ENCODE measurements around the gene TM4SF18.
"Not testable (repeated sequence)": the region's sequence is repeated elsewhere in the genome, so short reads cannot be mapped to it uniquely, and the experiment has no call there.

Gene TM4SF18

GRCh38 chr3:149339931-149340309 lies 6.5 kb upstream of the TM4SF18 start:
- Histone ChIP-seq H3K4me3 (no peak overlapping the region), H3K36me3 (ENCODE audit: insufficient read depth, low read length) (no peaks in the 10 kb centered on the region), H3K9ac (ENCODE audit: insufficient read length) (no peak overlapping the region), H3K9me3 (ENCODE audit: low read depth, low read length) (no peaks in the 10 kb centered on the region), H3K27ac (no peak overlapping the region)
- TF ChIP-seq POLR2AphosphoS5 (IDR thresholded peaks at IDR 0.05; ENCODE audit: borderline replicate concordance, low read depth, low read length) = no peak
- TF ChIP-seq FOXP2 (optimal IDR thresholded peaks at IDR 0.05; ENCODE audit: control extremely low read depth, extremely low read length, insufficient read depth) = no peak
- TF ChIP-seq EZH2 (IDR thresholded peaks at IDR 0.05) = no peak
- no peak for DNase-seq (ENCODE audit: low read depth, low spot score)

- DNase-seq (ENCODE audit: low read depth, low spot score); H3K9me3 ChIP-seq (ENCODE audit: low read depth, low read length); H3K4me3 ChIP-seq; H3K27ac ChIP-seq; H3K36me3 ChIP-seq (ENCODE audit: insufficient read depth, low read length); H3K9ac ChIP-seq (ENCODE audit: insufficient read length): not testable (repeated sequence)
Observed at GRCh38 chr3:149337486-149337885, 4.0 kb upstream of the TM4SF18 start.

DNA sequence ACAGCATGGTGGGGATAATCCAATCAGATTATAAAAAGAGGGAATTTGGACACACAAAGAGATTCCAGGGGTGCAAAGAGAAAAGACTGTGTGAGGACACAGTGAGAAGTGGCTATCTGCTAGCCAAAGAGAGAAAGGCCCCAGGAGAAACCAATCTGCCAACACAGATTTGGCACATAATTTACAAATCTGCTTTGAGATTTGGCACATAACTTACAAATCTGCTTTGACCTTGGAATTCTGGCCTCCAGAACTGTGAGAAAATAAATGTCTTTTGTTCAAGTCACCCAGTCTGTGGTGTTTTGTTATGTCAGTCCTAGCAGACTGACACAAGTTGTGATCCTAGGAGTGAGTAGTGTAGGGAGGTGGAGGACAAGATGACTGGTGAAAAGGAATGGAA lies 3.5 kb upstream of the TM4SF18 start:
- H3K9ac ChIP-seq (ENCODE audit: insufficient read length) = no peak overlapping the region
- TF ChIP-seq POLR2AphosphoS5 (IDR thresholded peaks at IDR 0.05; ENCODE audit: borderline replicate concordance, low read depth, low read length) (no peak), EZH2 (IDR thresholded peaks at IDR 0.05) (no peak), FOXP2 (optimal IDR thresholded peaks at IDR 0.05; ENCODE audit: control extremely low read depth, extremely low read length, insufficient read depth) (no peak)
- no peak overlapping the region for H3K27ac ChIP-seq
- H3K9me3 ChIP-seq (ENCODE audit: low read depth, low read length) = no peaks in the 10 kb centered on the region
- H3K36me3 ChIP-seq (ENCODE audit: insufficient read depth, low read length) = no peaks in the 10 kb centered on the region
- no peak overlapping the region for H3K4me3 ChIP-seq
- no peak for DNase-seq (ENCODE audit: low read depth, low spot score)

DNA sequence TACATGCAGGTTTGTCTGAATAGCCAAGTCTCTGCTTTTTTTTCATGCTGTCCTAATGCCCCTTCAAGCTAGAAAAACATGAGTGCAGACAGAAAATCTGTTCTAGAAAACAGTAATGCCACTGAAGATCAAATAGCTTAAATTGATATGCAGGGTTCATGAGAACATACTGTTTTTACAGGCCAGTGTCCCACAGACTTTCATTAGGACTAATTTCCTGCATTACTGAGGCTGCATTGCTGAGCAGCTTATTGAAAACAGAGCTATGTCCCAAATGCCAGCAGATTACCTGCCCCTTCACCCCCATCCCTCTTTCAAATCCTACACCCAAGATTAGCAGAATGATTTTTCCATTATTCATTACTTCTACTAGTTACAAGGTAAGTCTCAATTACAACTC lies 665 bp downstream of the TM4SF18 start:
- no peak for TF ChIP-seq EZH2 (IDR thresholded peaks at IDR 0.05)
- no peak for TF ChIP-seq FOXP2 (optimal IDR thresholded peaks at IDR 0.05; ENCODE audit: control extremely low read depth, extremely low read length, insufficient read depth)
- TF ChIP-seq POLR2AphosphoS5 (IDR thresholded peaks at IDR 0.05; ENCODE audit: borderline replicate concordance, low read depth, low read length) = no peak
- no peaks in the 10 kb centered on the region for H3K9me3 ChIP-seq (ENCODE audit: low read depth, low read length)
- no peak overlapping the region for H3K4me3 ChIP-seq
- no peak for DNase-seq (ENCODE audit: low read depth, low spot score)
- H3K27ac ChIP-seq = no peak overlapping the region
- H3K36me3 ChIP-seq (ENCODE audit: insufficient read depth, low read length) = no peaks in the 10 kb centered on the region
- no peak overlapping the region for H3K9ac ChIP-seq (ENCODE audit: insufficient read length)

- H3K9me3 ChIP-seq (ENCODE audit: low read depth, low read length) = no peaks in the 10 kb centered on the region
- H3K27ac ChIP-seq = no peak overlapping the region
- TF ChIP-seq POLR2AphosphoS5 (IDR thresholded peaks at IDR 0.05; ENCODE audit: borderline replicate concordance, low read depth, low read length) = no peak
- TF ChIP-seq FOXP2 (optimal IDR thresholded peaks at IDR 0.05; ENCODE audit: control extremely low read depth, extremely low read length, insufficient read depth) = no peak
- TF ChIP-seq EZH2 (IDR thresholded peaks at IDR 0.05) = no peak
- no peaks in the 10 kb centered on the region for H3K36me3 ChIP-seq (ENCODE audit: insufficient read depth, low read length)
- DNase-seq (ENCODE audit: low read depth, low spot score) = no peak
- no peak overlapping the region for H3K9ac ChIP-seq (ENCODE audit: insufficient read length)
- H3K4me3 ChIP-seq = no peak overlapping the region
Observed at GRCh38 chr3:149332227-149332765, 1.1 kb downstream of the TM4SF18 start.

DNA sequence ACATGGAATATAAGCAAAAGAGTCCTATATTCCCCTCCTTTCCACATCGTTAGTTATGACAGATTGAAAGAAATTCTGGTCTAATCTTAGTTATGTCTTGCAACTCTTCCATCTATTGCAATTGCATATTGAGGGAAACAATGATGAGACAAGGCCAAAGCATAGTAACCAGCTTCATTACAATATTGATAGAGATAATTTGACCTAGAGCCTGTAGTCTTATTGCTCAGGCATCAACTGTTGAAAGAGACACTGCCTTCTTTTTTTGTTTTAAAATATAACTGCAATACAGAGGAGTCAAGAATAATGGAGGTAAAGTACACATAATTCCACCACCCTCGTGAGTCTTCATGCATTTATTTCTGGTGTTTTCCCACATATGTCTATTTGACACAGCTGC lies 2.0 kb downstream of the TM4SF18 start:
- DNase-seq (ENCODE audit: low read depth, low spot score) = no peak
- Histone ChIP-seq H3K9ac (ENCODE audit: insufficient read length) (no peak overlapping the region), H3K36me3 (ENCODE audit: insufficient read depth, low read length) (no peaks in the 10 kb centered on the region), H3K27ac (no peak overlapping the region), H3K4me3 (no peak overlapping the region), H3K9me3 (ENCODE audit: low read depth, low read length) (no peaks in the 10 kb centered on the region)
- TF ChIP-seq POLR2AphosphoS5 (IDR thresholded peaks at IDR 0.05; ENCODE audit: borderline replicate concordance, low read depth, low read length) (no peak), EZH2 (IDR thresholded peaks at IDR 0.05) (no peak), FOXP2 (optimal IDR thresholded peaks at IDR 0.05; ENCODE audit: control extremely low read depth, extremely low read length, insufficient read depth) (no peak)

- Histone ChIP-seq H3K9ac (ENCODE audit: insufficient read length) (no peak overlapping the region), H3K9me3 (ENCODE audit: low read depth, low read length) (no peaks in the 10 kb centered on the region), H3K27ac (no peak overlapping the region), H3K4me3 (no peak overlapping the region), H3K36me3 (ENCODE audit: insufficient read depth, low read length) (no peaks in the 10 kb centered on the region)
- TF ChIP-seq POLR2AphosphoS5 (IDR thresholded peaks at IDR 0.05; ENCODE audit: borderline replicate concordance, low read depth, low read length) (no peak), EZH2 (IDR thresholded peaks at IDR 0.05) (no peak), FOXP2 (optimal IDR thresholded peaks at IDR 0.05; ENCODE audit: control extremely low read depth, extremely low read length, insufficient read depth) (no peak)
- DNase-seq (ENCODE audit: low read depth, low spot score) = no peak
Observed at GRCh38 chr3:149330609-149331331, 2.7 kb downstream of the TM4SF18 start.

- H3K9me3 ChIP-seq (ENCODE audit: low read depth, low read length) = no peaks in the 10 kb centered on the region
- no peak for TF ChIP-seq EZH2 (IDR thresholded peaks at IDR 0.05)
- TF ChIP-seq POLR2AphosphoS5 (IDR thresholded peaks at IDR 0.05; ENCODE audit: borderline replicate concordance, low read depth, low read length) = no peak
- no peak for TF ChIP-seq FOXP2 (optimal IDR thresholded peaks at IDR 0.05; ENCODE audit: control extremely low read depth, extremely low read length, insufficient read depth)
- no peak for DNase-seq (ENCODE audit: low read depth, low spot score)
Observed at GRCh38 chr3:149327156-149327555, 6.3 kb downstream of the TM4SF18 start.

GRCh38 chr3:149325581-149325980 lies 7.9 kb downstream of the TM4SF18 start:
- Histone ChIP-seq H3K9me3 (ENCODE audit: low read depth, low read length) (no peaks in the 10 kb centered on the region), H3K36me3 (ENCODE audit: insufficient read depth, low read length) (no peaks in the 10 kb centered on the region), H3K4me3 (no peak overlapping the region), H3K9ac (ENCODE audit: insufficient read length) (no peak overlapping the region), H3K27ac (no peak overlapping the region)
- no peak for DNase-seq (ENCODE audit: low read depth, low spot score)
- TF ChIP-seq FOXP2 (optimal IDR thresholded peaks at IDR 0.05; ENCODE audit: control extremely low read depth, extremely low read length, insufficient read depth) = no peak
- TF ChIP-seq EZH2 (IDR thresholded peaks at IDR 0.05) = no peak
- no peak for TF ChIP-seq POLR2AphosphoS5 (IDR thresholded peaks at IDR 0.05; ENCODE audit: borderline replicate concordance, low read depth, low read length)

More at GRCh38 chr3:149327156-149327555, 6.3 kb downstream of the TM4SF18 start:
- Histone ChIP-seq H3K9ac (ENCODE audit: insufficient read length) (no peak overlapping the region), H3K4me3 (no peak overlapping the region), H3K27ac (no peak overlapping the region), H3K36me3 (ENCODE audit: insufficient read depth, low read length) (no peaks in the 10 kb centered on the region)
